Measurements from ENCODE around the gene KCNN3. TPM values are rescaled to one million over a fixed set of nuclear protein-coding genes. Genes with fewer than 3 reads are reported as not detected.

Gene KCNN3
- total and polyA plus RNA-seq, 2 of the 8 experiments (the other 6 are each of a cell fraction or from before 2014, with no cell fraction given) = 2.8 to 3.7 TPM

- Histone ChIP-seq H3K14ac (ENCODE audit: insufficient read length) (no peak overlapping the region), H2AK5ac (ENCODE audit: low read depth, low read length) (no peak overlapping the region), H3K27ac (ENCODE audit: low read depth, low read length) (no peak overlapping the region), H3K4me1 (replicated peaks in 1 of 4; ENCODE audit: control insufficient read depth in 3 of 4, insufficient read depth in 4 of 4, low read length in 3 of 4) (peaks cover 0 to 14% (median 9%) of the 10 kb centered on the region in 4 experiments; a peak in 5 of 7 replicates), H3K4me3 (ENCODE audit: extremely low read depth in 1 of 4, insufficient read depth in 2 of 4, low read depth in 3 of 4, low read length in 4 of 4) (no peak overlapping the region), H3K56ac (replicated peaks; ENCODE audit: insufficient read length, low read depth, low read length) (no peak overlapping the region), H3K27me3 (replicated peaks in 1 of 4; ENCODE audit: control insufficient read depth in 3 of 4, extremely low read depth in 1 of 4, insufficient read depth in 3 of 4, low read length in 3 of 4) (no peaks in the 10 kb centered on the region), H4K20me1 (replicated peaks in 1 of 2; ENCODE audit: control insufficient read depth in 1 of 2, insufficient read depth in 2 of 2, low read length in 2 of 2) (no peaks in the 10 kb centered on the region), H3K36me3 (ENCODE audit: control insufficient read depth in 2 of 4, insufficient read depth in 4 of 4, low read length in 3 of 4) (no peaks in the 10 kb centered on the region), H3K9ac (replicated peaks in 1 of 4; ENCODE audit: extremely low read depth in 1 of 4, low read depth in 3 of 4, low read length in 3 of 4) (no peak overlapping the region), H4K91ac (replicated peaks; ENCODE audit: insufficient read length, low read length) (no peak overlapping the region), H3K18ac (ENCODE audit: extremely low read depth, low read length) (no peak overlapping the region), H4K5ac (ENCODE audit: insufficient read length, low read depth, low read length) (no peak overlapping the region), H3K4ac (replicated peaks; ENCODE audit: insufficient read length, low read depth, low read length) (no peak overlapping the region), H4K8ac (ENCODE audit: extremely low read depth, insufficient read depth, low read length) (no peak overlapping the region), H3K23ac (ENCODE audit: insufficient read length) (no peak overlapping the region), H3K4me2 (ENCODE audit: insufficient read depth in 1 of 2, low read depth in 2 of 2, low read length in 2 of 2) (no peak overlapping the region), H2BK120ac (replicated peaks; ENCODE audit: low read depth, low read length) (no peak overlapping the region), H2BK15ac (ENCODE audit: low read length) (no peak overlapping the region), H3K23me2 (ENCODE audit: low read depth, low read length) (no peaks in the 10 kb centered on the region), H2BK5ac (ENCODE audit: low read depth, low read length) (no peak overlapping the region), H2AFZ (ENCODE audit: low read length) (no peak overlapping the region), H2BK20ac (ENCODE audit: low read length) (no peak overlapping the region), H2BK12ac (ENCODE audit: low read depth, low read length) (no peak overlapping the region), H3K9me3 (ENCODE audit: insufficient read depth in 2 of 2, low read depth in 1 of 2, low read length in 1 of 2) (no peaks in the 10 kb centered on the region), H3K79me2 (ENCODE audit: control insufficient read depth in 1 of 2, insufficient read depth in 2 of 2, low read length in 2 of 2) (no peaks in the 10 kb centered on the region), H3K79me1 (ENCODE audit: low read depth, low read length) (no peaks in the 10 kb centered on the region)
- no peak for TF ChIP-seq HDAC2 (IDR thresholded peaks at IDR 0.05; ENCODE audit: borderline replicate concordance in 1 of 2, low read depth in 2 of 2, low read length in 2 of 2)
- TF ChIP-seq RXRA (IDR thresholded peaks at IDR 0.05; ENCODE audit: insufficient read depth, low read depth, low read length) = no peak
- no peak for TF ChIP-seq MAFK (IDR thresholded peaks at IDR 0.05; ENCODE audit: low read depth, low read length)
- TF ChIP-seq BACH1 (IDR thresholded peaks at IDR 0.05; ENCODE audit: low read length) = no peak
- no peak for TF ChIP-seq E2F6 (IDR thresholded peaks at IDR 0.05)
- TF ChIP-seq JUND (IDR thresholded peaks at IDR 0.05; ENCODE audit: low read length) = no peak
- no peak for TF ChIP-seq RFX5 (IDR thresholded peaks at IDR 0.05; ENCODE audit: borderline replicate concordance, low read depth, low read length)
- no peak for TF ChIP-seq SP2 (IDR thresholded peaks at IDR 0.05; ENCODE audit: low read length)
- no peak for TF ChIP-seq TBP (IDR thresholded peaks at IDR 0.05; ENCODE audit: low read depth, low read length)
- no peak for TF ChIP-seq CEBPB (IDR thresholded peaks at IDR 0.05; ENCODE audit: low read depth, low read length)
- TF ChIP-seq ASH2L (IDR thresholded peaks at IDR 0.05; ENCODE audit: low read length) = no peak
- ChIA-PET CTCF (ENCODE audit: partially characterized antibody) (interaction anchor here (0.9 to 1.7 kb wide), 4 partner anchors 10 to 45 kb away, joined by 3 to 8 read pairs (median 3); no protein-coding TSS in a partner anchor), POLR2A (ENCODE audit: partially characterized antibody) (no interaction called here)
- DNase-seq (ENCODE audit: low read depth in 1 of 2, low spot score in 2 of 2) (no peak), FAIRE-seq (no peak)
- 90% methylated on average over 2 of the region's 2 CpGs; no CpG with 5 or more reads in 1 of the 2 experiments for whole genome bisulfite sequencing, 2 experiments (ENCODE audit: extremely low coverage in 1 of 2, insufficient coverage in 1 of 2, insufficient read length in 1 of 2, insufficient replicate concordance in 2 of 2, low coverage in 1 of 2, low lambda C conversion rate in 2 of 2, missing lambda C conversion rate in 1 of 2)
Observed at GRCh38 chr1:154816937-154817336, 53.1 kb downstream of the KCNN3 start.
